Measurements from ENCODE around the gene NACC2. TPM values are rescaled to one million over a fixed set of nuclear protein-coding genes. Genes with fewer than 3 reads are reported as not detected.

Gene NACC2
- total RNA-seq, 4 donors from 2014 or later = 71.4 to 209 (median 110) TPM

GRCh38 chr9:136006169-136006568 is 88.9 kb downstream of the NACC2 start:
- Histone ChIP-seq H3K9me3 (no peaks in the 10 kb centered on the region), H3K27ac (no peak overlapping the region), H3K4me1 (peaks cover 0 to 70% (median 20%) of the 10 kb centered on the region in 3 donors), H3K27me3 (no peaks in the 10 kb centered on the region), H3K4me3 (no peak overlapping the region), H3K36me3 (peaks cover 0 to 42% of the 10 kb centered on the region in 2 donors)
- TF ChIP-seq POLR2AphosphoS5 (IDR thresholded peaks at IDR 0.05) (no peak), POLR2A (IDR thresholded peaks at IDR 0.05) (no peak), EP300 (IDR thresholded peaks at IDR 0.05) (no peak)
- TF ChIP-seq, protein P1, sequence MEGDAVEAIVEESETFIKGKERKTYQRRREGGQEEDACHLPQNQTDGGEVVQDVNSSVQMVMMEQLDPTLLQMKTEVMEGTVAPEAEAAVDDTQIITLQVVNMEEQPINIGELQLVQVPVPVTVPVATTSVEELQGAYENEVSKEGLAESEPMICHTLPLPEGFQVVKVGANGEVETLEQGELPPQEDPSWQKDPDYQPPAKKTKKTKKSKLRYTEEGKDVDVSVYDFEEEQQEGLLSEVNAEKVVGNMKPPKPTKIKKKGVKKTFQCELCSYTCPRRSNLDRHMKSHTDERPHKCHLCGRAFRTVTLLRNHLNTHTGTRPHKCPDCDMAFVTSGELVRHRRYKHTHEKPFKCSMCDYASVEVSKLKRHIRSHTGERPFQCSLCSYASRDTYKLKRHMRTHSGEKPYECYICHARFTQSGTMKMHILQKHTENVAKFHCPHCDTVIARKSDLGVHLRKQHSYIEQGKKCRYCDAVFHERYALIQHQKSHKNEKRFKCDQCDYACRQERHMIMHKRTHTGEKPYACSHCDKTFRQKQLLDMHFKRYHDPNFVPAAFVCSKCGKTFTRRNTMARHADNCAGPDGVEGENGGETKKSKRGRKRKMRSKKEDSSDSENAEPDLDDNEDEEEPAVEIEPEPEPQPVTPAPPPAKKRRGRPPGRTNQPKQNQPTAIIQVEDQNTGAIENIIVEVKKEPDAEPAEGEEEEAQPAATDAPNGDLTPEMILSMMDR (IDR thresholded peaks at IDR 0.05) = no peak
- 91% methylated on average over 4 of the region's 7 CpGs; no CpG with 5 or more reads in 1 of the 2 donors for WGBS, 2 donors (ENCODE audit: low coverage in 1 of 2)
- no peak for ATAC-seq

DNA sequence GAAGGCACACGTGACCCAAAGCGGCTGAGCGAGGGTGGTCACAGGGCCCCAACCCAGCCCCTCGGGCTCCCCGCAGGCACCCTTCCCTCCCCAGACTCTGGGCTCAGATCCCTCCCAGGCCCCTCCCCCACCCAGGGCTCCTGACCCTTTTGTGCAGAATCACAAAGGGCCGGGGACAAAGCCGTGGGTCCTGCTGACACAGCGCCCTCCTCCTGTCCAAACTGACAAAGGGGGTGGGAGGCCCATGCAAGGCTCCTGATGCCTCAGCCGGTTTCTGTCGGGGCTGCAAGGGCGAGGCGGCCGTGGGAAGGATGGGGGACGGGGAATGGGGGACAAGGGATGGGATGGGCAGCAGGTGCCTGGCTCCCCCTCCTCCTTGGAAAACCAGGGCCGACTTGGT is 90.4 kb downstream of the NACC2 start:
- Histone ChIP-seq H3K27me3 (no peaks in the 10 kb centered on the region), H3K36me3 (peaks cover 0 to 27% of the 10 kb centered on the region in 2 donors), H3K9me3 (no peaks in the 10 kb centered on the region), H3K4me3 (no peak overlapping the region), H3K27ac (no peak overlapping the region), H3K4me1 (peaks cover 0 to 60% (median 20%) of the 10 kb centered on the region in 3 donors)
- no peak for TF ChIP-seq POLR2A (IDR thresholded peaks at IDR 0.05)
- ATAC-seq = no peak
- WGBS, 2 donors (ENCODE audit: low coverage in 1 of 2) = no CpG with 5 or more reads among the region's 15 CpGs

GRCh38 chr9:136004219-136004618 is 90.9 kb downstream of the NACC2 start:
- TF ChIP-seq POLR2AphosphoS5 (IDR thresholded peaks at IDR 0.05) (no peak), EP300 (IDR thresholded peaks at IDR 0.05) (no peak), POLR2A (IDR thresholded peaks at IDR 0.05) (no peak)
- TF ChIP-seq, protein P1 (IDR thresholded peaks at IDR 0.05) = no peak
- no peak overlapping the region for H3K4me3 ChIP-seq
- no peaks in the 10 kb centered on the region for H3K9me3 ChIP-seq
- no CpG with 5 or more reads among the region's 9 CpGs for WGBS, 2 donors (ENCODE audit: low coverage in 1 of 2)
- peaks cover 0 to 22% of the 10 kb centered on the region in 2 donors for H3K36me3 ChIP-seq
- no peaks in the 10 kb centered on the region for H3K27me3 ChIP-seq
- ATAC-seq = no peak
- H3K4me1 ChIP-seq = peaks cover 0 to 56% (median 18%) of the 10 kb centered on the region in 3 donors
- H3K27ac ChIP-seq = no peak overlapping the region

- Histone ChIP-seq H3K27me3 (no peaks in the 10 kb centered on the region), H3K36me3 (peaks cover 0 to 16% of the 10 kb centered on the region in 2 donors), H3K4me3 (no peak overlapping the region), H3K27ac (peak overlapping the region in 1 of 4 donors; percentile 18), H3K4me1 (peaks cover 0 to 50% (median 17%) of the 10 kb centered on the region in 3 donors), H3K9me3 (no peaks in the 10 kb centered on the region)
- TF ChIP-seq EP300 (IDR thresholded peaks at IDR 0.05) (no peak), POLR2A (IDR thresholded peaks at IDR 0.05) (no peak), POLR2AphosphoS5 (IDR thresholded peaks at IDR 0.05) (no peak)
- TF ChIP-seq, protein P1 (IDR thresholded peaks at IDR 0.05) = no peak
- peak; percentile 7 for ATAC-seq
- 60% methylated on average over 1 of the region's 15 CpGs; no CpG with 5 or more reads in 1 of the 2 donors for WGBS, 2 donors (ENCODE audit: low coverage in 1 of 2)
Measured at GRCh38 chr9:136003411-136004218, 91.5 kb downstream of the NACC2 start.

DNA sequence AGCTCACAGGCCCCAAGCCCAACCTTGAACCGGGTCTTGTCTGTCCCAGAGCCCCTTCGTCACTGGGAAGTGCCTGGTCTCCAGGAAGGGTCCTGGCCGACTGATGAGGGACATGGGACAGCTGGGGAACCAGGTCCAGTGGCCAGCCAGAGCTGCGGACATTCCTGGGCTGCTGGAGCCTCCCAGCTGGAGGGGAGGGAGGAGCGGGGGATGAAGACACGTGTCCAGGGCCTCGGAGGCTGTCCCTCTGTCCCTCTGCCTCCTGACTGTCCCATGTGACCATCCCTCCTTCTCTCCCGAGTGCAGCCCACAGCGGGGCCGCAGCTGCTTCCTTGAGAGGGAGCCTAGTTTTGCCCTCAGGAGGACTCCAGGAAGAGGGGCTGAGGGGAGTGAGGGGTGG is 92.2 kb downstream of the NACC2 start:
- Histone ChIP-seq H3K4me3 (no peak overlapping the region), H3K4me1 (peaks cover 0 to 43% (median 17%) of the 10 kb centered on the region in 3 donors), H3K36me3 (peaks cover 0 to 9% of the 10 kb centered on the region in 2 donors), H3K27me3 (no peaks in the 10 kb centered on the region), H3K27ac (peak overlapping the region in 1 of 4 donors; percentile 21), H3K9me3 (no peaks in the 10 kb centered on the region)
- ATAC-seq = peak; percentile 54
- TF ChIP-seq EP300 (IDR thresholded peaks at IDR 0.05) (no peak), POLR2A (IDR thresholded peaks at IDR 0.05) (no peak), POLR2AphosphoS5 (IDR thresholded peaks at IDR 0.05) (no peak)
- TF ChIP-seq, protein P1 (IDR thresholded peaks at IDR 0.05) = no peak
- WGBS, 2 donors (ENCODE audit: low coverage in 1 of 2) = no CpG with 5 or more reads among the region's 10 CpGs

Data from gastroesophageal sphincter (tissue), 4 donors.